ENCODE data around the gene ICAM1. TPM values are rescaled to one million over a fixed set of nuclear protein-coding genes. Genes with fewer than 3 reads are reported as not detected.

ICAM1 gene
- total RNA-seq, 6 experiments from 2014 or later = 4.6 to 186 (median 38.5) TPM

DNA sequence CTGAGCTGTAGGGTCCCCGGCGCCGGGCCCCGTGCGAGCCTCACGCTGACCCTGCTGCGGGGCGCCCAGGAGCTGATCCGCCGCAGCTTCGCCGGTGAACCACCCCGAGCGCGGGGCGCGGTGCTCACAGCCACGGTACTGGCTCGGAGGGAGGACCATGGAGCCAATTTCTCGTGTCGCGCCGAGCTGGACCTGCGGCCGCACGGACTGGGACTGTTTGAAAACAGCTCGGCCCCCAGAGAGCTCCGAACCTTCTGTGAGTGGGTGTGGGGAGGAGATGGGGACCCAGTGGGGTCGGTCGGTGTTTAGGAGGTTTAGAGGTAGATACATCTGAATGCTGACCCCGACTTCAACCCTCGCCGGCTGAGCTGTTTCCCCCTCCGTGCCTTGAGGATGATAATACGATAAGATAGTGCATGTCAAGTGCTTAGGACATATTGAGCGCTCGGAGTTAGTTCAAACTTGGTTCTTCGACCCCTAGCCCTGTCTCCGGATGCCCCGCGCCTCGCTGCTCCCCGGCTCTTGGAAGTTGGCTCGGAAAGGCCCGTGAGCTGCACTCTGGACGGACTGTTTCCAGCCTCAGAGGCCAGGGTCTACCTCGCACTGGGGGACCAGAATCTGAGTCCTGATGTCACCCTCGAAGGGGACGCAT is 20.8 kb downstream of the ICAM1 start:
- Histone ChIP-seq H3K27ac (no peak overlapping the region), H3K36me3 (no peaks in the 10 kb centered on the region), H3K27me3 (peaks cover 15 to 34% of the 10 kb centered on the region in 2 donors), H3K4me3 (peak overlapping the region; percentile 11 to 36 (median 15)), H3K9me3 (no peaks in the 10 kb centered on the region), H3K4me1 (peaks cover 0 to 49% (median 6%) of the 10 kb centered on the region in 4 donors)
- ATAC-seq (peak in 2 of 4 donors; percentile 1 to 2), DNase-seq (no peak)
- TF ChIP-seq, protein P1, sequence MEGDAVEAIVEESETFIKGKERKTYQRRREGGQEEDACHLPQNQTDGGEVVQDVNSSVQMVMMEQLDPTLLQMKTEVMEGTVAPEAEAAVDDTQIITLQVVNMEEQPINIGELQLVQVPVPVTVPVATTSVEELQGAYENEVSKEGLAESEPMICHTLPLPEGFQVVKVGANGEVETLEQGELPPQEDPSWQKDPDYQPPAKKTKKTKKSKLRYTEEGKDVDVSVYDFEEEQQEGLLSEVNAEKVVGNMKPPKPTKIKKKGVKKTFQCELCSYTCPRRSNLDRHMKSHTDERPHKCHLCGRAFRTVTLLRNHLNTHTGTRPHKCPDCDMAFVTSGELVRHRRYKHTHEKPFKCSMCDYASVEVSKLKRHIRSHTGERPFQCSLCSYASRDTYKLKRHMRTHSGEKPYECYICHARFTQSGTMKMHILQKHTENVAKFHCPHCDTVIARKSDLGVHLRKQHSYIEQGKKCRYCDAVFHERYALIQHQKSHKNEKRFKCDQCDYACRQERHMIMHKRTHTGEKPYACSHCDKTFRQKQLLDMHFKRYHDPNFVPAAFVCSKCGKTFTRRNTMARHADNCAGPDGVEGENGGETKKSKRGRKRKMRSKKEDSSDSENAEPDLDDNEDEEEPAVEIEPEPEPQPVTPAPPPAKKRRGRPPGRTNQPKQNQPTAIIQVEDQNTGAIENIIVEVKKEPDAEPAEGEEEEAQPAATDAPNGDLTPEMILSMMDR (IDR thresholded peaks at IDR 0.05) = no peak
- TF ChIP-seq POLR2A (IDR thresholded peaks at IDR 0.05) = no peak
- WGBS (ENCODE audit: insufficient coverage, low coverage, low lambda C conversion rate, missing lambda C conversion rate) = 0% methylated on average over 6 of the region's 49 CpGs
- intact Hi-C loops (cut with DNase I) = no loop called here

DNA sequence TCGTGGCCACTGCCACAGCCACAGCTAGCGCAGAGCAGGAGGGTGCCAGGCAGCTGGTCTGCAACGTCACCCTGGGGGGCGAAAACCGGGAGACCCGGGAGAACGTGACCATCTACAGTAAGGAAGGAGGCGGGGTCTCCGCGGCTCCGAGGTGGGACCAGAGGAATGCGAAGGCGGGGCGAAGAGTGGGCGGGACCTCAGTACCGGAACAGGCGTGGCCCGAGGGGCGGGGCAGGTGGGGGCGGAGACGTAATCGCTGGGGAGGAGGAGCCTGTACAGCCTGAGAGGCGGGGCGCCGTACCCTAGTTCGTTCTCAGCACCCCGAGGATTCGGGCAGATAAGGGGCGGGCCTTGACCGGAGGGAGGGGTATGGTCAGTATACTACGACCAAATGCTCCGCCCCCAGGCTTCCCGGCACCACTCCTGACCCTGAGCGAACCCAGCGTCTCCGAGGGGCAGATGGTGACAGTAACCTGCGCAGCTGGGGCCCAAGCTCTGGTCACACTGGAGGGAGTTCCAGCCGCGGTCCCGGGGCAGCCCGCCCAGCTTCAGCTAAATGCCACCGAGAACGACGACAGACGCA is 21.4 kb downstream of the ICAM1 start:
- Histone ChIP-seq H3K27ac (no peak overlapping the region), H3K9me3 (no peaks in the 10 kb centered on the region), H3K4me1 (peaks cover 0 to 43% (median 6%) of the 10 kb centered on the region in 4 donors), H3K4me3 (peak overlapping the region in 1 of 3 donors; percentile 26), H3K27me3 (peaks cover 15 to 34% of the 10 kb centered on the region in 2 donors), H3K36me3 (no peaks in the 10 kb centered on the region)
- TF ChIP-seq POLR2A (IDR thresholded peaks at IDR 0.05) = no peak
- TF ChIP-seq, protein P1 (IDR thresholded peaks at IDR 0.05) = no peak
- 5% methylated on average over 14 of the region's 45 CpGs for WGBS (ENCODE audit: insufficient coverage, low coverage, low lambda C conversion rate, missing lambda C conversion rate)
- ATAC-seq (peak; percentile 68 to 83 (median 74)), DNase-seq (peak; percentile 80 to 89 (median 85))
- intact Hi-C loops (cut with DNase I) = no loop called here

DNA sequence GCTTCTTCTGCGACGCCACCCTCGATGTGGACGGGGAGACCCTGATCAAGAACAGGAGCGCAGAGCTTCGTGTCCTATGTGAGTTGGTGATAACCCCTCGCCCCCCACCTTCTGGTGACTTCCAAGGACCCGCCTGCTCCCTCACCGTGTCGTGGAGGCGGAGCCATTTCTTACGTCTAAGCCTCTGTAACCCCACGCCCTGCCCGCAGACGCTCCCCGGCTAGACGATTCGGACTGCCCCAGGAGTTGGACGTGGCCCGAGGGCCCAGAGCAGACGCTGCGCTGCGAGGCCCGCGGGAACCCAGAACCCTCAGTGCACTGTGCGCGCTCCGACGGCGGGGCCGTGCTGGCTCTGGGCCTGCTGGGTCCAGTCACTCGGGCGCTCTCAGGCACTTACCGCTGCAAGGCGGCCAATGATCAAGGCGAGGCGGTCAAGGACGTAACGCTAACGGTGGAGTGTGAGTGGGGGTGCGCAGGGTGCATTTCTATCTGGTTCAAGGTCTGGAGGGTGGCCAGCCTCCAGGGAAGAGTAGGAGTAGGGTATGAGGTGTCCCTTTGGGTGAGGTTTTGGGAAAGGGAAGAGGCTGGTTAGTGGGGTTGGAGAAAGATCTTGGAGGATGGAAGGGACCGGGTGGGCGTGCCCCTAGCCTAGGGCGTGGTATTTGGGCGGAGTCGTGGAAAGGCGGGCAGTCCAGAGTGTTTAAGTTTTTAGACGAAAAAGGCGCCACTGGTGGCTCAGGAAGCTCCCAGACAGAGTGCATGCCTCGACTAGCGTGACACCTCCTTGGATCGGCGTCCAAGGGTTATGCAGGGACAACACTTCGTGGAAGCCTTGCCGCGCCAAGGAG is 22.1 kb downstream of the ICAM1 start:
- no peaks in the 10 kb centered on the region for H3K36me3 ChIP-seq
- TF ChIP-seq, protein P1 (IDR thresholded peaks at IDR 0.05) = no peak
- TF ChIP-seq POLR2A (IDR thresholded peaks at IDR 0.05) = no peak
- H3K4me3 ChIP-seq = peak overlapping the region in 1 of 3 donors; percentile 26
- no peaks in the 10 kb centered on the region for H3K9me3 ChIP-seq
- peaks cover 15 to 34% of the 10 kb centered on the region in 2 donors for H3K27me3 ChIP-seq
- H3K4me1 ChIP-seq = peaks cover 0 to 37% (median 6%) of the 10 kb centered on the region in 4 donors
- intact Hi-C loops (cut with DNase I) = no loop called here
- H3K27ac ChIP-seq = no peak overlapping the region
- no peak for ATAC-seq
- DNase-seq = no peak
- WGBS (ENCODE audit: insufficient coverage, low coverage, low lambda C conversion rate, missing lambda C conversion rate) = 23% methylated on average over 17 of the region's 56 CpGs

DNA sequence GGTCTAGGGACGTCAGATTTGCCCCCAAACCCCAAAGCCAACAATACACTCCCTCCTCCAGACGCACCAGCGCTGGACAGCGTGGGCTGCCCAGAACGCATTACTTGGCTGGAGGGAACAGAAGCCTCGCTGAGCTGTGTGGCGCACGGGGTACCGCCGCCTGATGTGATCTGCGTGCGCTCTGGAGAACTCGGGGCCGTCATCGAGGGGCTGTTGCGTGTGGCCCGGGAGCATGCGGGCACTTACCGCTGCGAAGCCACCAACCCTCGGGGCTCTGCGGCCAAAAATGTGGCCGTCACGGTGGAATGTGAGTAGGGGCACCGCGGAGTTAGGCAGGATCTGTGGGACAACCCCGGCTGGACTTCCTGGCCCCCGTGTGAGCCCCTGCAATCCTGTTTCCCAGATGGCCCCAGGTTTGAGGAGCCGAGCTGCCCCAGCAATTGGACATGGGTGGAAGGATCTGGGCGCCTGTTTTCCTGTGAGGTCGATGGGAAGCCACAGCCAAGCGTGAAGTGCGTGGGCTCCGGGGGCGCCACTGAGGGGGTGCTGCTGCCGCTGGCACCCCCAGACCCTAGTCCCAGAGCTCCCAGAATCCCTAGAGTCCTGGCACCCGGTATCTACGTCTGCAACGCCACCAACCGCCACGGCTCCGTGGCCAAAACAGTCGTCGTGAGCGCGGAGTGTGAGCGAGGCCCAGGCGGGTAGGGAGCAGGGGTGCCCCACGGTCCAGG is 22.9 kb downstream of the ICAM1 start:
- intact Hi-C loops (cut with DNase I) = no loop called here
- TF ChIP-seq, protein P1 (IDR thresholded peaks at IDR 0.05) = no peak
- TF ChIP-seq POLR2A (IDR thresholded peaks at IDR 0.05) = no peak
- no peaks in the 10 kb centered on the region for H3K36me3 ChIP-seq
- H3K4me3 ChIP-seq = no peak overlapping the region
- no peak for DNase-seq
- ATAC-seq = no peak
- peaks cover 0 to 37% (median 6%) of the 10 kb centered on the region in 4 donors for H3K4me1 ChIP-seq
- H3K27ac ChIP-seq = no peak overlapping the region
- H3K27me3 ChIP-seq = peaks cover 15 to 34% of the 10 kb centered on the region in 2 donors
- 7% methylated on average over 9 of the region's 49 CpGs for WGBS (ENCODE audit: insufficient coverage, low coverage, low lambda C conversion rate, missing lambda C conversion rate)
- no peaks in the 10 kb centered on the region for H3K9me3 ChIP-seq

Measured in right lobe of liver (tissue), 6 donors.